ENCODE results near the gene ACTR6.
A peak's percentile ranks its signal among the peaks of the same experiment; 100 is the strongest.

The ACTR6 gene

GRCh38 chr12:100158535-100158934 is 42.1 kb upstream of the ACTR6 start:
- DNase-seq (ENCODE audit: low read depth), result no peak
- no peak for TF ChIP-seq CTCF (IDR thresholded peaks at IDR 0.05; ENCODE audit: low read length, missing control alignments)
- H3K4me3 ChIP-seq (replicated peaks; ENCODE audit: low read depth, low read length), result no peak overlapping the region

GRCh38 chr12:100159391-100160104 is 41.1 kb upstream of the ACTR6 start:
- no peak overlapping the region for H3K4me3 ChIP-seq (replicated peaks; ENCODE audit: low read depth, low read length)
- no peak for TF ChIP-seq CTCF (IDR thresholded peaks at IDR 0.05; ENCODE audit: low read length, missing control alignments)
- DNase-seq (ENCODE audit: low read depth), result no peak

- TF ChIP-seq CTCF (IDR thresholded peaks at IDR 0.05; ENCODE audit: low read length, missing control alignments), result no peak
- H3K4me3 ChIP-seq (replicated peaks; ENCODE audit: low read depth, low read length), result peak overlapping the region; percentile 10
- peak; percentile 51 for DNase-seq (ENCODE audit: low read depth)
These were observed 37.0 kb upstream of the ACTR6 start for GRCh38 chr12:100163416-100164152.

- H3K4me3 ChIP-seq (replicated peaks; ENCODE audit: low read depth, low read length), result peak overlapping the region; percentile 10
- no peak for DNase-seq (ENCODE audit: low read depth)
- TF ChIP-seq CTCF (IDR thresholded peaks at IDR 0.05; ENCODE audit: low read length, missing control alignments), result no peak
These were observed 36.4 kb upstream of the ACTR6 start for GRCh38 chr12:100164153-100164704.

- H3K4me3 ChIP-seq (replicated peaks; ENCODE audit: low read depth, low read length), result no peak overlapping the region
- no peak for TF ChIP-seq CTCF (IDR thresholded peaks at IDR 0.05; ENCODE audit: low read length, missing control alignments)
- DNase-seq (ENCODE audit: low read depth), result no peak
These were observed 35.3 kb upstream of the ACTR6 start for GRCh38 chr12:100165356-100165755.

GRCh38 chr12:100166232-100166631 is 34.4 kb upstream of the ACTR6 start:
- TF ChIP-seq CTCF (IDR thresholded peaks at IDR 0.05; ENCODE audit: low read length, missing control alignments), result no peak
- H3K4me3 ChIP-seq (replicated peaks; ENCODE audit: low read depth, low read length), result no peak overlapping the region
- DNase-seq (ENCODE audit: low read depth), result no peak

Measured in fibroblast of pulmonary artery (primary cell).